GM12878 (cell line): ENCODE data around the gene PPP1R9B. TPM values are rescaled to one million over a fixed set of nuclear protein-coding genes. Genes with fewer than 3 reads are reported as not detected.

Experiments used
- ATAC-seq: fragments of 200-7000 bp; cut with Tn5 transposase; 3 replicates; pipeline ENCODE4 v1.9.1; 2020; ENCODE audit warnings: mild to moderate bottlenecking, moderate library complexity
- BruUV-seq: library from RNA; stranded (reverse); fragments of 400-500 nt; replicated peaks from 2 replicates; lab custom pipeline; 2021; lab: Mats Ljungman, UMichigan
- CTCF ChIA-PET: fragments of 300-600 bp; sonication (Branson Sonifier 250); formaldehyde crosslinking; extraction: SDS; loops from one replicate; lab custom pipeline; 2021; ENCODE audit warnings: inconsistent platforms; lab: Yijun Ruan, JAX
- POLR2A ChIA-PET: fragments of 350-600 bp; formaldehyde crosslinking; extraction: SDS; loops from one replicate; lab custom pipeline; 2021; ENCODE audit warnings: inconsistent platforms; lab: Charles Lee
- RAD21 ChIA-PET: fragments of 300-600 bp; sonication (Branson Sonifier 250); formaldehyde crosslinking; loops from one replicate; lab custom pipeline; 2023; ENCODE audit warnings: antibody characterized with exemption; ENCODE audit not compliant: unreplicated experiment; lab: Charles Lee
- SMC1A ChIA-PET: fragments of 300-600 bp; sonication (Branson Sonifier 250); formaldehyde crosslinking; loops from one replicate; lab custom pipeline; 2023; ENCODE audit not compliant: unreplicated experiment, uncharacterized antibody; lab: Charles Lee
- DNase-seq: peaks from one replicate; pipeline ENCODE4 v3.0.0-alpha.2; 2011; ENCODE audit warnings: low read depth, low spot score
- FAIRE-seq: peaks from 3 replicates; lab custom pipeline; 2011; peaks lifted over from hg19 to GRCh38; lab: Jason Lieb, UNC
- H2AFZ ChIP-seq: 2 replicates; pipeline ENCODE4 v1.6.0; 2011; ENCODE audit warnings: low read depth, low read length, control low read depth; ENCODE audit not compliant: control insufficient read depth
- H3K27ac ChIP-seq: 2 replicates; pipeline ENCODE4 v1.5.1; 2011; ENCODE audit warnings: control low read depth; ENCODE audit not compliant: control insufficient read depth, insufficient read depth
- H3K27me3 ChIP-seq, 2 experiments: replicated peaks in 1 of 2; 2 replicates each; pipeline versions ENCODE4 v1.6.0 to v1.6.1; 2011; ENCODE audit warnings: low read length in 1 of 2; ENCODE audit not compliant: control insufficient read depth in 2 of 2, insufficient read depth in 2 of 2
- H3K36me3 ChIP-seq, 2 experiments: 2 replicates each; pipeline ENCODE4 v1.5.1; 2011; ENCODE audit warnings: low read length in 1 of 2; ENCODE audit not compliant: control insufficient read depth in 2 of 2, insufficient read depth in 2 of 2
- H3K4me1 ChIP-seq: 2 replicates; pipeline ENCODE4 v1.6.1; 2011; ENCODE audit warnings: mild to moderate bottlenecking, low read length, moderate library complexity, mixed read lengths; ENCODE audit not compliant: control insufficient read depth, insufficient read depth
- H3K4me2 ChIP-seq: 2 replicates; pipeline ENCODE4 v1.6.0; 2011; ENCODE audit warnings: control low read depth; ENCODE audit not compliant: control insufficient read depth, insufficient read depth
- H3K4me3 ChIP-seq: fragments of 200-600 bp; sonication (generic); 2 replicates; pipeline ENCODE4 v1.5.1; 2016
- H3K79me2 ChIP-seq: 2 replicates; pipeline ENCODE4 v1.6.0; 2011; ENCODE audit warnings: low read length; ENCODE audit not compliant: control insufficient read depth, insufficient read depth
- H3K9ac ChIP-seq: 2 replicates; pipeline ENCODE4 v1.8.0; 2011; ENCODE audit warnings: low read length, control low read depth, mixed read lengths; ENCODE audit not compliant: control insufficient read depth, insufficient read depth
- H3K9me3 ChIP-seq: replicated peaks from 3 replicates; pipeline ENCODE4 v1.5.1; 2011; ENCODE audit warnings: mild to moderate bottlenecking, low read length; ENCODE audit not compliant: control insufficient read depth, insufficient read depth
- H4K20me1 ChIP-seq: 2 replicates; pipeline ENCODE4 v1.6.0; 2011; ENCODE audit not compliant: control insufficient read depth, insufficient read depth
- BHLHE40 ChIP-seq, 2 experiments: fragments of 450-650 bp in 1 of 2; IDR thresholded peaks; 2 replicates each; pipeline ENCODE4 v1.6.1; 2011 to 2017; ENCODE audit warnings: low read depth in 2 of 2, borderline replicate concordance in 1 of 2, improper control_type of control experiment in 1 of 2, low read length in 1 of 2, mild to moderate bottlenecking in 1 of 2
- CBX3 ChIP-seq: fragments of 200-600 bp; sonication (generic); IDR thresholded peaks from 2 replicates; pipeline ENCODE4 v1.6.1; 2016; ENCODE audit warnings: low read depth, borderline replicate concordance
- CHD2 ChIP-seq: IDR thresholded peaks from 2 replicates; pipeline ENCODE4 v1.6.1; 2011; ENCODE audit warnings: low read depth, low read length, improper control_type of control experiment, borderline replicate concordance
- ETV6 ChIP-seq, 2 experiments: fragments of 450-650 bp in 1 of 2; IDR thresholded peaks in 1 of 2; conservative IDR thresholded peaks in 1 of 2; 2 replicates each; pipeline ENCODE4 v1.6.1; 2014; ENCODE audit warnings: antibody characterized with exemption in 1 of 2, borderline replicate concordance in 1 of 2, low read depth in 1 of 2, mild to moderate bottlenecking in 1 of 2, moderate library complexity in 1 of 2
- IKZF1 ChIP-seq: fragments of 450-650 bp; conservative IDR thresholded peaks from 2 replicates; pipeline ENCODE4 v1.6.1; 2017; ENCODE audit warnings: antibody characterized with exemption, mild to moderate bottlenecking
- JUND ChIP-seq: IDR thresholded peaks from 2 replicates; pipeline ENCODE4 v1.6.1; 2012; ENCODE audit warnings: low read depth, mild to moderate bottlenecking, low read length, improper control_type of control experiment, moderate library complexity
- NFYB ChIP-seq: IDR thresholded peaks from 2 replicates; pipeline ENCODE4 v1.6.1; 2011; ENCODE audit warnings: low read depth, mild to moderate bottlenecking, low read length, improper control_type of control experiment, moderate library complexity; ENCODE audit not compliant: insufficient read depth
- POLR2AphosphoS5 ChIP-seq: IDR thresholded peaks from 2 replicates; pipeline ENCODE4 v1.6.1; 2011; ENCODE audit warnings: mild to moderate bottlenecking, low read length, inconsistent platforms
- RAD51 ChIP-seq: fragments of 450-650 bp; IDR thresholded peaks from 2 replicates; pipeline ENCODE4 v1.6.1; 2016; ENCODE audit warnings: moderate library complexity, mild to moderate bottlenecking, inconsistent platforms
- SIN3A ChIP-seq: IDR thresholded peaks from 2 replicates; pipeline ENCODE4 v1.6.1; 2012; ENCODE audit warnings: low read depth, low read length, improper control_type of control experiment
- SMC3 ChIP-seq: IDR thresholded peaks from 2 replicates; pipeline ENCODE4 v1.6.1; 2011; ENCODE audit warnings: low read length, improper control_type of control experiment, borderline replicate concordance
- SP1 ChIP-seq: IDR thresholded peaks from one replicate; pipeline ENCODE4 v1.6.1; 2011; ENCODE audit warnings: low read depth, low read length
- SRF ChIP-seq, 2 experiments: IDR thresholded peaks; 2 replicates each; pipeline ENCODE4 v1.6.1; 2011; ENCODE audit warnings: low read depth in 2 of 2, low read length in 2 of 2, mild to moderate bottlenecking in 1 of 2, moderate library complexity in 1 of 2
- TCF3 ChIP-seq: IDR thresholded peaks from 2 replicates; pipeline ENCODE4 v1.6.1; 2012; ENCODE audit warnings: low read depth, mild to moderate bottlenecking, low read length, borderline replicate concordance; ENCODE audit not compliant: insufficient read depth
- WGBS: methylation state at CpG from one replicate; pipeline ENCODE4 v1.1.6; 2016; ENCODE audit warnings: low lambda C conversion rate; ENCODE audit not compliant: insufficient replicate concordance, insufficient coverage; ENCODE audit errors: missing lambda C conversion rate; 5-methylcytosine and 5-hydroxymethylcytosine counted together
- in situ Hi-C: fragments of 300-500 bp; cut with MboI; formaldehyde crosslinking; loops from 9 replicates; pipeline ENCODE4 v1.14.3; 2018; ENCODE audit warnings: mixed read lengths
- intact Hi-C: fragments of 100-400 bp; cut with micrococcal nuclease; formaldehyde crosslinking; loops from one replicate; pipeline ENCODE4 v1.14.2; 2022; ENCODE audit not compliant: unreplicated experiment
- polyA plus RNA-seq, 11 experiments: library from polyadenylated mRNA; depleted of rRNA in 4 of 11; unstranded in 6 of 11; stranded (reverse) in 5 of 11; fragments of >200 nt; fragmentation: Nextera tagmentation in 4 of 11; fragmentation: Illumina TruSeq in 1 of 11; extraction: Ambion mirVana in 4 of 11; extraction: Trizol in 1 of 11; gene quantifications; 1 replicate in 1 of 11; 2 replicates in 10 of 11; pipeline versions ENCODE4 v1.2.1 to v1.2.3, GENCODE V29; 2011 to 2016; ENCODE audit warnings: inconsistent platforms in 2 of 11, missing spikeins in 2 of 11, low read depth in 1 of 11
- total RNA-seq, 4 experiments: library from RNA; depleted of rRNA in 3 of 4; stranded (reverse); fragments of >200 nt in 3 of 4; fragmentation: Illumina TruSeq in 1 of 4; extraction: Trizol in 1 of 4; gene quantifications; 2 replicates each; pipeline versions ENCODE4 v1.2.1 to v1.2.3, GENCODE V29; 2013 to 2021
- TF ChIP-seq, protein P1 (sequence below): fragments of 450-650 bp; IDR thresholded peaks from 2 replicates; pipeline ENCODE4 v1.6.1; 2016; ENCODE audit warnings: mild to moderate bottlenecking
- TF ChIP-seq, protein P2 (sequence below): IDR thresholded peaks from 2 replicates; pipeline ENCODE4 v1.6.1; 2011; ENCODE audit warnings: low read depth, mild to moderate bottlenecking, low read length, moderate library complexity, borderline replicate concordance; ENCODE audit errors: extremely low read depth
- TF ChIP-seq, protein P3 (sequence below): fragments of 450-650 bp; IDR thresholded peaks from 2 replicates; pipeline ENCODE4 v1.6.1; 2018; ENCODE audit warnings: mild to moderate bottlenecking, low read depth, moderate library complexity; ENCODE audit not compliant: partially characterized antibody

Gene PPP1R9B
- total and polyA plus RNA-seq, 10 of the 15 experiments (the other 5 are each of a cell fraction or from before 2014, with no cell fraction given), result 0.20 to 107 (median 37.5) TPM

DNA sequence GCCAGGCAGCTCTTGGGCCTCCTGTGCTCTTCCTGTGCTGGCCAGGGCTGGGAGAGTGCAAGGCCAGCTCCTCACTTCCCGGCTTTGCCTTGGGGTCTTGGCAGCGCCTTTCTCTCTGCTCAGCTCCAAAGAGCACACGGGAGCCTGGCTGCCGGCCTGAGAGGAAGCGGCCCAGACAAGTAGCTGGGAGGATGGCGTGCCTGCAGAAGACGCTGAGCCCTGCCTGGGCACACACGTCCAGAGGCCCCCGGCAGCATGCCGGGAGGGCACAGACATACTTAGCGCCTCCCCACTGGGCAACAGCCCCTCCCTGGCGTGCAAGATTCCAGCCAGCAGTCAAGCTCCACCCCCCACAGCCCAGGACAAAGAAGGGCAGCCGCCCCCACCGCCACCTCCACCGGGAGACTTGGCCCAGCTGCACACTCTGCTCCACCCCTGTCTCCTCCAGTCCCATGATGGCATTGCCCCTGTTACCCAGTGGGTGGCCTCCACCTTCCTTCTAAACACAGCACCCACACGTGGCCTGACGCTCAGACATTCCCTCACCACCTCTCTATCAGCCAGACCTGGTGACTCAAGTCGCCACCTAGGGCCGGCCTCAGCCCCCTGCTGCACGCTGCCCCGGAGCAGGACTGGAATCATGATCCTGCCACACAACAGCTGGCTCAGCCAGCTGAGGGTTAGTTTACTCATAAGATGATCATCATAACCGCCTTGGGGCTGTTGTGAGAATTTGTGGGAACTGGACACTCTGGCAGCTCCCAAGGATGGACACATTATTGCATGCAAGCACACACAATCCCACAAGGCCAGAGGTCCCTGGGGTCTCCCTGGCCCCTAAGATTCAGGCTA lies 27.7 kb upstream of the PPP1R9B start (continued):
- 0 out of 2 replicates have a peak, but pooled peaks have one; percentile 38 for TF ChIP-seq IKZF1
- no peak for TF ChIP-seq POLR2AphosphoS5
- peak; percentile 49; the same call in 1 of the 2 replicates for TF ChIP-seq RAD51
- TF ChIP-seq SRF (IDR thresholded peaks at IDR 0.05; ENCODE audit: low read depth in 2 of 2, low read length in 2 of 2), result no peak
- no peak for TF ChIP-seq SP1
- TF ChIP-seq SMC3, result peak; percentile 15; the same call in 1 of the 2 replicates
- TF ChIP-seq ETV6 (conservative IDR thresholded peaks at IDR 0.05 in 1 of 2, IDR thresholded peaks at IDR 0.05 in 1 of 2; ENCODE audit: borderline replicate concordance in 1 of 2, low read depth in 1 of 2), result no peak

DNA sequence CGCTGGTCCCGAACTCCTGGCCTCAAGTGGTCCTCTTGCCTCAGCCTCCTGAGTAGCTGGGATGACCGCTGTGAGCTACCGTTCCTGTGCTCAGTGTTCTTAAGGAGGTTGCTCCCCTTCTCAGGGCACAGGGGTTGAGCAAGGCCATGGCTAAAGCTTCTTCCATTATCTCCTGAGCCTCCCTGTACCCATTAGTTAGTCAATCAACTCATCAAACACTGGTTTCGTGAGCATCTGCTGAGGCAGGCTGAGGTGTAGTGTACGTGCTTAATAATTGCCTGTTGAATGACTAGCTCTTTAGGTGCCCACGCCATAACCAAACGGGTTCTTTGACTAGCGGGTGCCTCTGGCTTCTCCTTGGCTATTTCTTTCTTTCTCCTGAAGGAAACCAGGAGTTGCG lies 27.0 kb upstream of the PPP1R9B start:
- RAD21 ChIA-PET, result interaction anchor here (0.7 to 2.4 kb wide), 7 partner anchors 8 to 114 kb away, joined by 3 to 16 read pairs (median 3); no protein-coding TSS in a partner anchor
- Histone ChIP-seq H3K4me3 (no peak overlapping the region), H3K9ac (no peak overlapping the region), H3K27ac (no peak overlapping the region), H2AFZ (no peak overlapping the region), H3K4me2 (no peak overlapping the region), H3K9me3 (no peaks in the 10 kb centered on the region), H3K36me3 (no peaks in the 10 kb centered on the region; a peak in 1 of 4 replicates), H3K27me3 (no peaks in the 10 kb centered on the region), H3K79me2 (no peaks in the 10 kb centered on the region), H3K4me1 (0 out of 2 replicates have a peak, but pooled peaks cover 3% of the 10 kb centered on the region), H4K20me1 (no peaks in the 10 kb centered on the region)
- FAIRE-seq, result no peak
- intact Hi-C loops (no loop called here), in situ Hi-C loops (no loop called here)
- BruUV-seq, result no TSS peak
- POLR2A ChIA-PET, result no interaction called here
- CTCF ChIA-PET, result interaction anchor here (0.6 to 17.0 kb wide), 17 partner anchors 8 to 148 kb away, joined by 3 to 514 read pairs (median 5); partner anchors contain the start of gene TMEM92
- DNase-seq, result no peak
- SMC1A ChIA-PET, result interaction anchor here (0.6 to 2.6 kb wide), 8 partner anchors 9 to 119 kb away, joined by 3 to 17 read pairs (median 3); no protein-coding TSS in a partner anchor
- ATAC-seq, result no peak
- WGBS, result 80% methylated on average over 10 of the region's 10 CpGs
- no peak for TF ChIP-seq TCF3
- TF ChIP-seq CHD2, result no peak
- no peak for TF ChIP-seq NFYB
- TF ChIP-seq, protein P1, sequence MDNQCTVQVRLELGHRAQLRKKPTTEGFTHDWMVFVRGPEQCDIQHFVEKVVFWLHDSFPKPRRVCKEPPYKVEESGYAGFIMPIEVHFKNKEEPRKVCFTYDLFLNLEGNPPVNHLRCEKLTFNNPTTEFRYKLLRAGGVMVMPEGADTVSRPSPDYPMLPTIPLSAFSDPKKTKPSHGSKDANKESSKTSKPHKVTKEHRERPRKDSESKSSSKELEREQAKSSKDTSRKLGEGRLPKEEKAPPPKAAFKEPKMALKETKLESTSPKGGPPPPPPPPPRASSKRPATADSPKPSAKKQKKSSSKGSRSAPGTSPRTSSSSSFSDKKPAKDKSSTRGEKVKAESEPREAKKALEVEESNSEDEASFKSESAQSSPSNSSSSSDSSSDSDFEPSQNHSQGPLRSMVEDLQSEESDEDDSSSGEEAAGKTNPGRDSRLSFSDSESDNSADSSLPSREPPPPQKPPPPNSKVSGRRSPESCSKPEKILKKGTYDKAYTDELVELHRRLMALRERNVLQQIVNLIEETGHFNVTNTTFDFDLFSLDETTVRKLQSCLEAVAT, result no peak
- no peak for TF ChIP-seq CBX3
- TF ChIP-seq SIN3A, result no peak
- TF ChIP-seq BHLHE40 (IDR thresholded peaks at IDR 0.05; ENCODE audit: borderline replicate concordance in 1 of 2, low read depth in 2 of 2, low read length in 1 of 2), result no peak
- no peak for TF ChIP-seq JUND
- TF ChIP-seq, protein P2, sequence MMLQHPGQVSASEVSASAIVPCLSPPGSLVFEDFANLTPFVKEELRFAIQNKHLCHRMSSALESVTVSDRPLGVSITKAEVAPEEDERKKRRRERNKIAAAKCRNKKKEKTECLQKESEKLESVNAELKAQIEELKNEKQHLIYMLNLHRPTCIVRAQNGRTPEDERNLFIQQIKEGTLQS, result no peak
- TF ChIP-seq, protein P3, sequence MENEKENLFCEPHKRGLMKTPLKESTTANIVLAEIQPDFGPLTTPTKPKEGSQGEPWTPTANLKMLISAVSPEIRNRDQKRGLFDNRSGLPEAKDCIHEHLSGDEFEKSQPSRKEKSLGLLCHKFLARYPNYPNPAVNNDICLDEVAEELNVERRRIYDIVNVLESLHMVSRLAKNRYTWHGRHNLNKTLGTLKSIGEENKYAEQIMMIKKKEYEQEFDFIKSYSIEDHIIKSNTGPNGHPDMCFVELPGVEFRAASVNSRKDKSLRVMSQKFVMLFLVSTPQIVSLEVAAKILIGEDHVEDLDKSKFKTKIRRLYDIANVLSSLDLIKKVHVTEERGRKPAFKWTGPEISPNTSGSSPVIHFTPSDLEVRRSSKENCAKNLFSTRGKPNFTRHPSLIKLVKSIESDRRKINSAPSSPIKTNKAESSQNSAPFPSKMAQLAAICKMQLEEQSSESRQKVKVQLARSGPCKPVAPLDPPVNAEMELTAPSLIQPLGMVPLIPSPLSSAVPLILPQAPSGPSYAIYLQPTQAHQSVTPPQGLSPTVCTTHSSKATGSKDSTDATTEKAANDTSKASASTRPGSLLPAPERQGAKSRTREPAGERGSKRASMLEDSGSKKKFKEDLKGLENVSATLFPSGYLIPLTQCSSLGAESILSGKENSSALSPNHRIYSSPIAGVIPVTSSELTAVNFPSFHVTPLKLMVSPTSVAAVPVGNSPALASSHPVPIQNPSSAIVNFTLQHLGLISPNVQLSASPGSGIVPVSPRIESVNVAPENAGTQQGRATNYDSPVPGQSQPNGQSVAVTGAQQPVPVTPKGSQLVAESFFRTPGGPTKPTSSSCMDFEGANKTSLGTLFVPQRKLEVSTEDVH, result no peak
